ENCODE data around the gene UCKL1.

GRCh38 chr20:63958964-63959698 lies 2.9 kb upstream of the UCKL1 start:
- TF ChIP-seq CTCF (IDR thresholded peaks at IDR 0.05) (no peak), EP300 (IDR thresholded peaks at IDR 0.05) (no peak), POLR2A (IDR thresholded peaks at IDR 0.05) (no peak)
